ENCODE measurements around the gene MAML2. TPM values are rescaled to one million over a fixed set of nuclear protein-coding genes. Genes with fewer than 3 reads are reported as not detected.

MAML2 gene
- total RNA-seq, 3 donors from 2014 or later (not counting 1 experiment from before 2014, with no cell fraction given): 14.2 to 20.5 (median 16.1) TPM

- no peaks in the 10 kb centered on the region for H3K36me3 Mint-ChIP-seq
- no peak for ATAC-seq
- DNase-seq: no peak
- H3K4me1 ChIP-seq (ENCODE audit: control insufficient read depth, insufficient read depth, low read length): no peaks in the 10 kb centered on the region
- no peak for TF ChIP-seq CTCF (IDR thresholded peaks at IDR 0.05)
- H3K36me3 ChIP-seq (ENCODE audit: control insufficient read depth, insufficient read depth, low read length): peaks cover 11% of the 10 kb centered on the region
- peaks cover 6 to 14% of the 10 kb centered on the region in 2 donors for H3K4me1 Mint-ChIP-seq
- no peak overlapping the region for H3K27ac Mint-ChIP-seq
- no peaks in the 10 kb centered on the region for H3K9me3 Mint-ChIP-seq
- intact Hi-C loops (cut with micrococcal nuclease): no loop called here
- H3K27me3 ChIP-seq (ENCODE audit: control insufficient read depth, insufficient read depth, low read length): no peaks in the 10 kb centered on the region
- H3K4me3 Mint-ChIP-seq: no peak overlapping the region
- H3K9me3 ChIP-seq (ENCODE audit: control insufficient read depth, insufficient read depth, low read length): no peaks in the 10 kb centered on the region
- no peak overlapping the region for H3K4me3 ChIP-seq (ENCODE audit: low read length)
- no peaks in the 10 kb centered on the region for H3K27me3 Mint-ChIP-seq (ENCODE audit: low read depth in 2 of 2)
- 95% methylated on average over 8 of the region's 8 CpGs for WGBS (ENCODE audit: insufficient coverage)
- H3K27ac ChIP-seq (ENCODE audit: low read length): no peak overlapping the region
Observed at GRCh38 chr11:96092511-96092910, 250.5 kb downstream of the MAML2 start.

- Histone ChIP-seq H3K4me3 (ENCODE audit: low read length) (no peak overlapping the region), H3K27ac (ENCODE audit: low read length) (no peak overlapping the region), H3K36me3 (ENCODE audit: control insufficient read depth, insufficient read depth, low read length) (peaks cover 11% of the 10 kb centered on the region), H3K27me3 (ENCODE audit: control insufficient read depth, insufficient read depth, low read length) (no peaks in the 10 kb centered on the region), H3K9me3 (ENCODE audit: control insufficient read depth, insufficient read depth, low read length) (no peaks in the 10 kb centered on the region), H3K4me1 (ENCODE audit: control insufficient read depth, insufficient read depth, low read length) (no peaks in the 10 kb centered on the region)
- Mint-ChIP-seq H3K27me3 (ENCODE audit: low read depth in 2 of 2) (no peaks in the 10 kb centered on the region), H3K4me3 (no peak overlapping the region), H3K27ac (no peak overlapping the region), H3K4me1 (peaks cover 6% of the 10 kb centered on the region in 2 donors), H3K36me3 (no peaks in the 10 kb centered on the region), H3K9me3 (no peaks in the 10 kb centered on the region)
- intact Hi-C loops (cut with micrococcal nuclease): no loop called here
- 72% methylated on average over 1 of the region's 1 CpG for WGBS (ENCODE audit: insufficient coverage)
- DNase-seq (peak in 1 of 2 donors; percentile 63), ATAC-seq (peak in 2 of 3 donors; percentile 64 to 76)
- TF ChIP-seq CTCF (IDR thresholded peaks at IDR 0.05): peak; percentile 8
Observed at GRCh38 chr11:96091476-96091875, 251.5 kb downstream of the MAML2 start.

- intact Hi-C loops (cut with micrococcal nuclease): no loop called here
- no peak for DNase-seq
- H3K36me3 ChIP-seq (ENCODE audit: control insufficient read depth, insufficient read depth, low read length): peaks cover 11% of the 10 kb centered on the region
- H3K27ac Mint-ChIP-seq: no peak overlapping the region
- WGBS (ENCODE audit: insufficient coverage): 93% methylated on average over 5 of the region's 5 CpGs
- no peak overlapping the region for H3K27ac ChIP-seq (ENCODE audit: low read length)
- H3K4me3 Mint-ChIP-seq: no peak overlapping the region
- no peak for ATAC-seq
- H3K9me3 ChIP-seq (ENCODE audit: control insufficient read depth, insufficient read depth, low read length): no peaks in the 10 kb centered on the region
- no peaks in the 10 kb centered on the region for H3K36me3 Mint-ChIP-seq
- peaks cover 5 to 6% of the 10 kb centered on the region in 2 donors for H3K4me1 Mint-ChIP-seq
- H3K27me3 ChIP-seq (ENCODE audit: control insufficient read depth, insufficient read depth, low read length): no peaks in the 10 kb centered on the region
- H3K4me3 ChIP-seq (ENCODE audit: low read length): no peak overlapping the region
- H3K9me3 Mint-ChIP-seq: no peaks in the 10 kb centered on the region
- no peaks in the 10 kb centered on the region for H3K4me1 ChIP-seq (ENCODE audit: control insufficient read depth, insufficient read depth, low read length)
- no peaks in the 10 kb centered on the region for H3K27me3 Mint-ChIP-seq (ENCODE audit: low read depth in 2 of 2)
- TF ChIP-seq CTCF (IDR thresholded peaks at IDR 0.05): no peak
Observed at GRCh38 chr11:96090711-96091110, 252.3 kb downstream of the MAML2 start.

- DNase-seq (no peak), ATAC-seq (no peak)
- H3K27ac ChIP-seq (ENCODE audit: low read length): no peak overlapping the region
- H3K27me3 Mint-ChIP-seq (ENCODE audit: low read depth in 2 of 2): no peaks in the 10 kb centered on the region
- no peaks in the 10 kb centered on the region for H3K36me3 Mint-ChIP-seq
- H3K9me3 Mint-ChIP-seq: no peaks in the 10 kb centered on the region
- no peak for TF ChIP-seq CTCF (IDR thresholded peaks at IDR 0.05)
- H3K27me3 ChIP-seq (ENCODE audit: control insufficient read depth, insufficient read depth, low read length): no peaks in the 10 kb centered on the region
- no peak overlapping the region for H3K4me3 ChIP-seq (ENCODE audit: low read length)
- H3K9me3 ChIP-seq (ENCODE audit: control insufficient read depth, insufficient read depth, low read length): no peaks in the 10 kb centered on the region
- H3K36me3 ChIP-seq (ENCODE audit: control insufficient read depth, insufficient read depth, low read length): peaks cover 11% of the 10 kb centered on the region
- intact Hi-C loops (cut with micrococcal nuclease): no loop called here
- no peak overlapping the region for H3K27ac Mint-ChIP-seq
- H3K4me1 Mint-ChIP-seq: peaks cover 5 to 6% of the 10 kb centered on the region in 2 donors
- WGBS (ENCODE audit: insufficient coverage): 83% methylated on average over 1 of the region's 3 CpGs
- H3K4me3 Mint-ChIP-seq: no peak overlapping the region
- H3K4me1 ChIP-seq (ENCODE audit: control insufficient read depth, insufficient read depth, low read length): no peaks in the 10 kb centered on the region
Observed at GRCh38 chr11:96088914-96089313, 254.1 kb downstream of the MAML2 start.
